HCT116 (cell line): ENCODE data around the gene CSF1R. TPM values are rescaled to one million over a fixed set of nuclear protein-coding genes. Genes with fewer than 3 reads are reported as not detected.

ENCODE experiments used
- ATAC-seq: fragments of 200-7000 bp; cut with Tn5 transposase; 2 replicates; pipeline ENCODE4 v1.9.1; 2020; ENCODE audit warnings: mild to moderate bottlenecking, moderate library complexity
- BruUV-seq: library from RNA; stranded (reverse); fragments of 400-500 nt; replicated peaks from 2 replicates; lab custom pipeline; 2021; lab: Mats Ljungman, UMichigan
- CTCF ChIA-PET: fragments of 300-600 bp; sonication (Branson Sonifier 250); formaldehyde crosslinking; loops from one replicate; lab custom pipeline; 2021; ENCODE audit warnings: antibody characterized with exemption; lab: Charles Lee
- POLR2A ChIA-PET: fragments of 300-600, 350-600 bp; sonication (Branson Sonifier 250); formaldehyde crosslinking; loops from one replicate; lab custom pipeline; 2021; ENCODE audit warnings: antibody characterized with exemption; lab: Charles Lee
- RAD21 ChIA-PET, 2 experiments: fragments of 300-600 bp; sonication (Branson Sonifier 250); formaldehyde crosslinking; loops; one replicate each; lab custom pipeline; 2023; ENCODE audit warnings: low total read pairs in 2 of 2; ENCODE audit not compliant: uncharacterized antibody in 2 of 2, unreplicated experiment in 2 of 2, low non-redundant PET in 1 of 2; lab: Charles Lee
- DNase-seq: peaks from one replicate; pipeline ENCODE4 v3.0.0-alpha.2; 2010; ENCODE audit warnings: low read depth, low spot score
- H2AFZ ChIP-seq: fragments of 200-600 bp; shearing (Covaris generic), sonication (generic); 2 replicates; pipeline ENCODE4 v1.6.1; 2017; ENCODE audit warnings: low read depth, mixed run types, mixed read lengths, antibody characterized with exemption, low read length; ENCODE audit not compliant: poor library complexity, severe bottlenecking
- H3K27ac ChIP-seq: 2 replicates; pipeline ENCODE4 v1.5.1; 2012; ENCODE audit warnings: low read depth, low read length
- H3K27me3 ChIP-seq: fragments of 200-600 bp; sonication (generic); 2 replicates; pipeline ENCODE4 v1.6.1; 2016; ENCODE audit warnings: mixed run types, low read length, mixed read lengths; ENCODE audit not compliant: insufficient read depth
- H3K36me3 ChIP-seq, 2 experiments: fragments of 200-500 bp in 1 of 2; fragments of 200-600 bp in 1 of 2; sonication (Bioruptor generic) in 1 of 2; sonication (generic) in 1 of 2; 2 replicates each; pipeline versions ENCODE4 v1.5.1 to v1.6.1; 2014 to 2016; ENCODE audit warnings: low read length in 2 of 2, inconsistent platforms in 1 of 2, mixed read lengths in 1 of 2, mixed run types in 1 of 2; ENCODE audit not compliant: insufficient read depth in 2 of 2, control insufficient read depth in 1 of 2
- H3K4me1 ChIP-seq, 2 experiments: fragments of 200-600 bp in 1 of 2; sonication (generic) in 1 of 2; 2 replicates each; pipeline versions ENCODE4 v1.5.1 to v1.6.1; 2012 to 2017; ENCODE audit warnings: low read length in 2 of 2, inconsistent platforms in 1 of 2, mild to moderate bottlenecking in 1 of 2, mixed read lengths in 1 of 2, mixed run types in 1 of 2, moderate library complexity in 1 of 2; ENCODE audit not compliant: insufficient read depth in 2 of 2, control insufficient read depth in 1 of 2
- H3K4me2 ChIP-seq: fragments of 200-600 bp; sonication (generic); 2 replicates; pipeline ENCODE4 v1.6.1; 2017; ENCODE audit warnings: mixed run types, low read length, mixed read lengths
- H3K4me3 ChIP-seq, 2 experiments: fragments of 200-600 bp in 1 of 2; sonication (generic) in 1 of 2; replicated peaks in 1 of 2; 2 replicates each; pipeline ENCODE4 v1.5.1; 2011 to 2016; ENCODE audit warnings: low read length in 2 of 2, control low read depth in 1 of 2, low read depth in 1 of 2, mild to moderate bottlenecking in 1 of 2, mixed read lengths in 1 of 2, mixed run types in 1 of 2
- H3K79me2 ChIP-seq: fragments of 200-600 bp; sonication (generic); 2 replicates; pipeline ENCODE4 v1.6.1; 2017; ENCODE audit warnings: mild to moderate bottlenecking, mixed run types, low read length, moderate library complexity, mixed read lengths; ENCODE audit not compliant: insufficient read depth
- H3K9ac ChIP-seq: fragments of 200-600 bp; sonication (generic); 2 replicates; pipeline ENCODE4 v1.6.1; 2016; ENCODE audit warnings: low read length, mixed read lengths
- H3K9me2 ChIP-seq: fragments of 200-600 bp; sonication (generic), shearing (Covaris generic); 2 replicates; pipeline ENCODE4 v1.6.1; 2017; ENCODE audit warnings: mixed run types, mild to moderate bottlenecking, moderate library complexity; ENCODE audit not compliant: insufficient read depth
- H3K9me3 ChIP-seq, 2 experiments: fragments of 200-500 bp in 1 of 2; fragments of 200-600 bp in 1 of 2; sonication (Bioruptor generic) in 1 of 2; sonication (generic) in 1 of 2; 2 replicates each; pipeline ENCODE4 v1.6.1; 2014 to 2017; ENCODE audit warnings: low read length in 2 of 2, mixed read lengths in 2 of 2, inconsistent platforms in 1 of 2, low read depth in 1 of 2, mild to moderate bottlenecking in 1 of 2, mixed run types in 1 of 2, moderate library complexity in 1 of 2; ENCODE audit not compliant: control insufficient read depth in 1 of 2, insufficient read depth in 1 of 2
- H4K20me1 ChIP-seq: fragments of 200-600 bp; sonication (generic), shearing (Covaris generic); 2 replicates; pipeline ENCODE4 v1.6.1; 2017; ENCODE audit warnings: mixed run types, mild to moderate bottlenecking, moderate library complexity; ENCODE audit not compliant: insufficient read depth
- CEBPB ChIP-seq: IDR thresholded peaks from 2 replicates; pipeline ENCODE4 v1.6.1; 2012; ENCODE audit warnings: low read depth
- ELF1 ChIP-seq: IDR thresholded peaks from 2 replicates; pipeline ENCODE4 v1.6.1; 2012; ENCODE audit warnings: low read depth, borderline replicate concordance
- FOSL1 ChIP-seq: IDR thresholded peaks from 2 replicates; pipeline ENCODE4 v1.6.1; 2012; ENCODE audit warnings: low read depth
- JUND ChIP-seq: IDR thresholded peaks from 2 replicates; pipeline ENCODE4 v1.6.1; 2012
- POLR2A ChIP-seq: IDR thresholded peaks from 2 replicates; pipeline ENCODE4 v1.7.0; 2011; ENCODE audit warnings: borderline replicate concordance; ENCODE audit not compliant: insufficient read depth, insufficient read length; ENCODE audit errors: extremely low read depth
- SIN3A ChIP-seq: IDR thresholded peaks from 2 replicates; pipeline ENCODE4 v1.6.1; 2012; ENCODE audit warnings: low read depth
- YY1 ChIP-seq: IDR thresholded peaks from 2 replicates; pipeline ENCODE4 v1.6.1; 2011; ENCODE audit warnings: low read length, low read depth, moderate library complexity, mild to moderate bottlenecking; ENCODE audit not compliant: insufficient replicate concordance; ENCODE audit errors: extremely low read depth
- intact Hi-C: fragments of 100-400 bp; cut with micrococcal nuclease; formaldehyde crosslinking; loops from 2 replicates; pipeline ENCODE4 v1.10.0; 2022
- total RNA-seq: library from RNA; stranded (reverse); gene quantifications from one replicate; pipeline ENCODE4 v1.2.1, GENCODE V29; 2021; ENCODE audit not compliant: unreplicated experiment
- TF ChIP-seq, protein P1 (sequence below): IDR thresholded peaks from 2 replicates; pipeline ENCODE4 v1.6.1; 2011; ENCODE audit warnings: mild to moderate bottlenecking, low read length, moderate library complexity; ENCODE audit not compliant: insufficient replicate concordance; ENCODE audit errors: extremely low read depth
- TF ChIP-seq, protein P2 (sequence below), 3 experiments: fragments of 200-600 bp in 1 of 3; sonication (generic) in 1 of 3; IDR thresholded peaks in 2 of 3; conservative IDR thresholded peaks in 1 of 3; 2 replicates each; pipeline ENCODE4 v1.5.1; 2012 to 2017; ENCODE audit warnings: low read depth in 2 of 3, low read length in 2 of 3, antibody characterized with exemption in 1 of 3, borderline replicate concordance in 1 of 3, control low read depth in 1 of 3, mild to moderate bottlenecking in 1 of 3, mixed read lengths in 1 of 3, mixed run types in 1 of 3, moderate library complexity in 1 of 3; ENCODE audit not compliant: insufficient read depth in 1 of 3

CSF1R gene
- total RNA-seq, 1 experiment from 2014 or later = 0.17 TPM

DNA sequence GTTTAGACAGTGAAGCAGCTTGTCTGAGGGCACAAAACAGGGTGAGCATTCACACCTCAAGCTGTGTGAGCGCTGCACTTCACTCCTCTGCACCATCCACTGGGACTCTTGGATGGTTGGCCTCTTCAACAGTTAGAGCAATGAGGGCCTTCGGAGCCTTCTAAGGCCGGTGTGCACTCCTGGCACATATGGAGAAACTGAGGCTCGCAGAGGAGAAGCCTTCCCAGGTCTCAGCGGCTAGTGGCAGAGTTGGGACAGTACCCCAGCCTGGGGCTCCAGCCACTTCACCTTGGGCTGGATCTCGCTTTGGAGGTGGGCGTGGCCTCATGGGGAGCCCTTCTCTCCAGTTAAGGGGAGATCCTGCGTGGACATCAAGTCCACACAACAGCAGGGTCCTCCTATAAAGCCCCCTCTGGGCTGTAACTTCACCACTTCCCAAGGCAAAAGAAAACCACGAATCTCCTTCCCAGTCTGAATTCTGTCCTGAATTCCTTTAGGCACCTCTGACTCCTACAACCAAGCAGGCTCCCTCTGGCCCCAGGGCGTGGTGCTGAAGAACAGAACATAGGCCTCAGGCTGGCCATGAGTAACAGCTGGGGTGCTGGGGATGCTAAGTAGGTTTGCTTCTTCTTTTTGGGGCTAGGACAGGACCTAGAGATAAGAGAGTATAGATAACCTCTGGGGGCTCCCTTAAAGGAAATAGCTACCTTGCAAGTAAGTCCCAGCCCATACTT lies 30.5 kb upstream of the CSF1R start:
- Histone ChIP-seq H4K20me1 (no peaks in the 10 kb centered on the region), H2AFZ (no peak overlapping the region), H3K27me3 (no peaks in the 10 kb centered on the region), H3K4me3 (no peak overlapping the region), H3K4me2 (no peak overlapping the region), H3K27ac (no peak overlapping the region), H3K4me1 (peaks cover 0 to 24% of the 10 kb centered on the region in 2 experiments; a peak in 3 of 4 replicates), H3K9me2 (no peaks in the 10 kb centered on the region), H3K79me2 (no peaks in the 10 kb centered on the region), H3K36me3 (no peaks in the 10 kb centered on the region), H3K9me3 (no peaks in the 10 kb centered on the region), H3K9ac (no peak overlapping the region)
- no peak for ATAC-seq
- ChIA-PET POLR2A (no interaction called here), RAD21 (no interaction called here), CTCF (interaction anchor here (1.4 kb wide), 1 partner anchor 12 kb away, joined by 3 read pairs; no protein-coding TSS in a partner anchor)
- TF ChIP-seq POLR2A (no peak), YY1 (no peak), FOSL1 (no peak), SIN3A (no peak), ELF1 (no peak), CEBPB (no peak), JUND (no peak)
- TF ChIP-seq, protein P1, sequence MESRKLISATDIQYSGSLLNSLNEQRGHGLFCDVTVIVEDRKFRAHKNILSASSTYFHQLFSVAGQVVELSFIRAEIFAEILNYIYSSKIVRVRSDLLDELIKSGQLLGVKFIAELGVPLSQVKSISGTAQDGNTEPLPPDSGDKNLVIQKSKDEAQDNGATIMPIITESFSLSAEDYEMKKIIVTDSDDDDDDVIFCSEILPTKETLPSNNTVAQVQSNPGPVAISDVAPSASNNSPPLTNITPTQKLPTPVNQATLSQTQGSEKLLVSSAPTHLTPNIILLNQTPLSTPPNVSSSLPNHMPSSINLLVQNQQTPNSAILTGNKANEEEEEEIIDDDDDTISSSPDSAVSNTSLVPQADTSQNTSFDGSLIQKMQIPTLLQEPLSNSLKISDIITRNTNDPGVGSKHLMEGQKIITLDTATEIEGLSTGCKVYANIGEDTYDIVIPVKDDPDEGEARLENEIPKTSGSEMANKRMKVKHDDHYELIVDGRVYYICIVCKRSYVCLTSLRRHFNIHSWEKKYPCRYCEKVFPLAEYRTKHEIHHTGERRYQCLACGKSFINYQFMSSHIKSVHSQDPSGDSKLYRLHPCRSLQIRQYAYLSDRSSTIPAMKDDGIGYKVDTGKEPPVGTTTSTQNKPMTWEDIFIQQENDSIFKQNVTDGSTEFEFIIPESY = no peak
- TF ChIP-seq, protein P2, sequence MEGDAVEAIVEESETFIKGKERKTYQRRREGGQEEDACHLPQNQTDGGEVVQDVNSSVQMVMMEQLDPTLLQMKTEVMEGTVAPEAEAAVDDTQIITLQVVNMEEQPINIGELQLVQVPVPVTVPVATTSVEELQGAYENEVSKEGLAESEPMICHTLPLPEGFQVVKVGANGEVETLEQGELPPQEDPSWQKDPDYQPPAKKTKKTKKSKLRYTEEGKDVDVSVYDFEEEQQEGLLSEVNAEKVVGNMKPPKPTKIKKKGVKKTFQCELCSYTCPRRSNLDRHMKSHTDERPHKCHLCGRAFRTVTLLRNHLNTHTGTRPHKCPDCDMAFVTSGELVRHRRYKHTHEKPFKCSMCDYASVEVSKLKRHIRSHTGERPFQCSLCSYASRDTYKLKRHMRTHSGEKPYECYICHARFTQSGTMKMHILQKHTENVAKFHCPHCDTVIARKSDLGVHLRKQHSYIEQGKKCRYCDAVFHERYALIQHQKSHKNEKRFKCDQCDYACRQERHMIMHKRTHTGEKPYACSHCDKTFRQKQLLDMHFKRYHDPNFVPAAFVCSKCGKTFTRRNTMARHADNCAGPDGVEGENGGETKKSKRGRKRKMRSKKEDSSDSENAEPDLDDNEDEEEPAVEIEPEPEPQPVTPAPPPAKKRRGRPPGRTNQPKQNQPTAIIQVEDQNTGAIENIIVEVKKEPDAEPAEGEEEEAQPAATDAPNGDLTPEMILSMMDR (IDR thresholded peaks at IDR 0.05 in 2 of 3, conservative IDR thresholded peaks at IDR 0.05 in 1 of 3; ENCODE audit: borderline replicate concordance in 1 of 3, insufficient read depth in 1 of 3, low read depth in 2 of 3, low read length in 2 of 3) = no peak
- intact Hi-C loops = no loop called here
- BruUV-seq = no TSS peak
- no peak for DNase-seq
